ENCODE data around the gene ZIC1.

DNA sequence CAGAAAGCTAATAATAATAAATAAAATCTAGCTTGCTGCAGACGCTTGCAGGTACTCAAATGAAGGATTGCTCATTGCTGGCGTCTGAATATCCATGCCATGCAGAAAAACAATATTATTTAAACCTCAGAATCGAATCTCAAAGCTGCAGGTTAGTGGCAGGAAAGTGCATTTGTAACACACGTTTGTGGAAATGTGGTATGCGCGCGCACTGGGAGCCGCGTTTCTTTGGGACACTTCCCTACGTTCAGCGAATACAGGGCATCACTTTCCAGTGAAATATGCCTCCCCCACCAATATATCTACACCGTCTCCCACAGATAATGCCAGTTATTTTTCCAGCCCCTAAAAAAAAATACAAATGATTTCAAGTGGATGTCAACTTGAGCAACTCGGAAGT, 39.9 kb upstream of the ZIC1 start:
- TF ChIP-seq, protein P1, sequence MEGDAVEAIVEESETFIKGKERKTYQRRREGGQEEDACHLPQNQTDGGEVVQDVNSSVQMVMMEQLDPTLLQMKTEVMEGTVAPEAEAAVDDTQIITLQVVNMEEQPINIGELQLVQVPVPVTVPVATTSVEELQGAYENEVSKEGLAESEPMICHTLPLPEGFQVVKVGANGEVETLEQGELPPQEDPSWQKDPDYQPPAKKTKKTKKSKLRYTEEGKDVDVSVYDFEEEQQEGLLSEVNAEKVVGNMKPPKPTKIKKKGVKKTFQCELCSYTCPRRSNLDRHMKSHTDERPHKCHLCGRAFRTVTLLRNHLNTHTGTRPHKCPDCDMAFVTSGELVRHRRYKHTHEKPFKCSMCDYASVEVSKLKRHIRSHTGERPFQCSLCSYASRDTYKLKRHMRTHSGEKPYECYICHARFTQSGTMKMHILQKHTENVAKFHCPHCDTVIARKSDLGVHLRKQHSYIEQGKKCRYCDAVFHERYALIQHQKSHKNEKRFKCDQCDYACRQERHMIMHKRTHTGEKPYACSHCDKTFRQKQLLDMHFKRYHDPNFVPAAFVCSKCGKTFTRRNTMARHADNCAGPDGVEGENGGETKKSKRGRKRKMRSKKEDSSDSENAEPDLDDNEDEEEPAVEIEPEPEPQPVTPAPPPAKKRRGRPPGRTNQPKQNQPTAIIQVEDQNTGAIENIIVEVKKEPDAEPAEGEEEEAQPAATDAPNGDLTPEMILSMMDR (IDR thresholded peaks at IDR 0.05 in 2 of 3, conservative IDR thresholded peaks at IDR 0.05 in 1 of 3; ENCODE audit: insufficient read depth in 2 of 3, low read depth in 1 of 3, low read length in 3 of 3) = no peak
- TF ChIP-seq ZNF699 (CRISPR knock-in tag; IDR thresholded peaks at IDR 0.05; ENCODE audit: insufficient replicate concordance) (no peak), POLR2A (conservative IDR thresholded peaks at IDR 0.05) (no peak), PTTG1 (tag; IDR thresholded peaks at IDR 0.05; ENCODE audit: low read depth) (no peak), HNRNPLL (IDR thresholded peaks at IDR 0.05; ENCODE audit: low read depth, low read length, poor library complexity, severe bottlenecking) (no peak)
- TF ChIP-seq, protein P2, sequence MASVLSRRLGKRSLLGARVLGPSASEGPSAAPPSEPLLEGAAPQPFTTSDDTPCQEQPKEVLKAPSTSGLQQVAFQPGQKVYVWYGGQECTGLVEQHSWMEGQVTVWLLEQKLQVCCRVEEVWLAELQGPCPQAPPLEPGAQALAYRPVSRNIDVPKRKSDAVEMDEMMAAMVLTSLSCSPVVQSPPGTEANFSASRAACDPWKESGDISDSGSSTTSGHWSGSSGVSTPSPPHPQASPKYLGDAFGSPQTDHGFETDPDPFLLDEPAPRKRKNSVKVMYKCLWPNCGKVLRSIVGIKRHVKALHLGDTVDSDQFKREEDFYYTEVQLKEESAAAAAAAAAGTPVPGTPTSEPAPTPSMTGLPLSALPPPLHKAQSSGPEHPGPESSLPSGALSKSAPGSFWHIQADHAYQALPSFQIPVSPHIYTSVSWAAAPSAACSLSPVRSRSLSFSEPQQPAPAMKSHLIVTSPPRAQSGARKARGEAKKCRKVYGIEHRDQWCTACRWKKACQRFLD (CRISPR knock-in tag; IDR thresholded peaks at IDR 0.05) = no peak
- TF ChIP-seq, protein P3, sequence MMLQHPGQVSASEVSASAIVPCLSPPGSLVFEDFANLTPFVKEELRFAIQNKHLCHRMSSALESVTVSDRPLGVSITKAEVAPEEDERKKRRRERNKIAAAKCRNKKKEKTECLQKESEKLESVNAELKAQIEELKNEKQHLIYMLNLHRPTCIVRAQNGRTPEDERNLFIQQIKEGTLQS (IDR thresholded peaks at IDR 0.05) = no peak
- TF ChIP-seq, protein P3 (CRISPR knock-in tag; conservative IDR thresholded peaks at IDR 0.05) = no peak
